ENCODE measurements around the gene ETNK2. TPM values are rescaled to one million over a fixed set of nuclear protein-coding genes. Genes with fewer than 3 reads are reported as not detected.

The ETNK2 gene
- total and polyA plus RNA-seq, 2 of the 4 experiments (the other 2 are of a cell fraction) = 18.9 to 26.0 TPM

DNA sequence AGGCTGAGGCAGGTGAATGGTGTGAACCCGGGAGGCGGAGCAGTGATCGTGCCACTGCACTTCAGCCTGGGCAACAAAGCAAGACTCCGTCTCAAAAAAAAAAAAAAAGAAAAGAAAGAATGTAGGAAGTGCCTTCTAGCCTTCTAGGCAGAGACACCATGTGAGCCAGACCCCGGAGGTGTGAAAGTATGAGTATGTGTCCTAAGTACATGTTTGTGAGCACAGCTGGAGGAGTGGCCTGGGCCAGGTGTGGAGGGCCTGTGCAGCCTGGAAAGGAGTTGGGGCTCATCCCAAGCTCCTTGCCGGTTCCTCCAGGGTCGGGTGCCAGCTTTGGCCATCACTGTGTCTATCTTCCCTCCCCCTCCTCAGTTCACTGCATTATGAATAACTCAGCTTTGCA, 66.0 kb downstream of the ETNK2 start:
- Histone ChIP-seq H3K23ac (ENCODE audit: low read depth, low read length) (no peak overlapping the region), H3K18ac (ENCODE audit: low read depth, low read length) (no peak overlapping the region), H4K8ac (ENCODE audit: low read depth in 2 of 2, low read length in 2 of 2) (no peak overlapping the region), H4K5ac (ENCODE audit: low read depth, low read length) (no peak overlapping the region), H3K14ac (replicated peaks; ENCODE audit: low read depth, low read length) (no peak overlapping the region), H4K20me1 (ENCODE audit: insufficient read depth, low read length) (no peaks in the 10 kb centered on the region), H3K4me3 (ENCODE audit: insufficient read depth, low read depth, low read length) (no peak overlapping the region), H3K56ac (ENCODE audit: extremely low read depth, insufficient read depth, low read length) (no peak overlapping the region), H3K4me2 (ENCODE audit: low read depth, low read length) (no peak overlapping the region), H3K4ac (ENCODE audit: low read depth, low read length) (no peak overlapping the region), H3K9me3 (ENCODE audit: control insufficient read depth, insufficient read depth, low read length) (no peaks in the 10 kb centered on the region), H2BK20ac (ENCODE audit: low read depth, low read length) (no peak overlapping the region), H2AFZ (replicated peaks; ENCODE audit: low read length, poor library complexity) (no peak overlapping the region), H3K9ac (ENCODE audit: low read depth, low read length) (no peak overlapping the region), H2BK120ac (ENCODE audit: low read depth, low read length) (no peak overlapping the region), H3K9me1 (ENCODE audit: insufficient read depth, low read length) (no peaks in the 10 kb centered on the region), H3K27me3 (ENCODE audit: control insufficient read depth, insufficient read depth, low read length) (no peaks in the 10 kb centered on the region), H2BK15ac (ENCODE audit: low read depth, low read length) (no peak overlapping the region), H2BK5ac (ENCODE audit: low read depth, low read length, poor library complexity, severe bottlenecking) (no peak overlapping the region), H2AK9ac (replicated peaks; ENCODE audit: low read depth, low read length, poor library complexity) (no peak overlapping the region), H4K91ac (ENCODE audit: insufficient read depth, low read depth, low read length) (no peak overlapping the region), H3K4me1 (ENCODE audit: control insufficient read depth, insufficient read depth, low read length) (peaks cover 4% of the 10 kb centered on the region; the same call in 1 of the 2 replicates), H3K36me3 (ENCODE audit: control insufficient read depth, insufficient read depth, low read length) (no peaks in the 10 kb centered on the region), H3K79me1 (ENCODE audit: low read depth in 1 of 2, low read length in 2 of 2) (no peaks in the 10 kb centered on the region; a peak in 2 of 4 replicates), H2AK5ac (ENCODE audit: low read depth, low read length) (no peak overlapping the region), H3K27ac (ENCODE audit: insufficient read depth, low read length) (no peak overlapping the region)
- ATAC-seq (ENCODE audit: low read depth) = no peak
- ChIA-PET CTCF (no interaction called here), POLR2A (ENCODE audit: unreplicated experiment) (no interaction called here)
- no TSS peak for BruUV-seq (replicated peaks)
- in situ Hi-C loops (cut with MboI; ENCODE audit: low sequenced_read_pairs) = no loop called here
- dilution Hi-C loops (cut with HindIII; ENCODE audit: low sequenced_read_pairs, unreplicated experiment) = no loop called here
- no CpG with 5 or more reads among the region's 7 CpGs for WGBS, 2 experiments (ENCODE audit: extremely low coverage in 2 of 2, insufficient read length in 1 of 2)
- intact Hi-C loops (cut with micrococcal nuclease) = no loop called here
- DNase-seq = no peak
- TF ChIP-seq FOS (IDR thresholded peaks at IDR 0.05; ENCODE audit: low read depth, low read length) (no peak), CHD1 (IDR thresholded peaks at IDR 0.05; ENCODE audit: low read depth, low read length) (no peak), BHLHE40 (IDR thresholded peaks at IDR 0.05; ENCODE audit: low read depth, low read length) (no peak), NFE2L2 (IDR thresholded peaks at IDR 0.05; ENCODE audit: low read depth, low read length) (no peak), RCOR1 (IDR thresholded peaks at IDR 0.05; ENCODE audit: insufficient replicate concordance, low read length) (no peak), RAD21 (IDR thresholded peaks at IDR 0.05; ENCODE audit: low read length) (no peak), MAFK (IDR thresholded peaks at IDR 0.05; ENCODE audit: low read depth, low read length) (no peak), POLR2A (IDR thresholded peaks at IDR 0.05; ENCODE audit: low read depth, low read length) (no peak), MAZ (IDR thresholded peaks at IDR 0.05; ENCODE audit: borderline replicate concordance, low read depth, low read length) (no peak), CEBPB (IDR thresholded peaks at IDR 0.05; ENCODE audit: low read depth, low read length) (no peak), CTCF (conservative IDR thresholded peaks at IDR 0.05; ENCODE audit: low read depth, low read length) (no peak), RFX5 (IDR thresholded peaks at IDR 0.05; ENCODE audit: low read depth, low read length) (no peak), SMC3 (IDR thresholded peaks at IDR 0.05; ENCODE audit: low read depth, low read length) (no peak), MXI1 (IDR thresholded peaks at IDR 0.05; ENCODE audit: borderline replicate concordance, low read depth, low read length) (no peak)
- TF ChIP-seq, protein P1, sequence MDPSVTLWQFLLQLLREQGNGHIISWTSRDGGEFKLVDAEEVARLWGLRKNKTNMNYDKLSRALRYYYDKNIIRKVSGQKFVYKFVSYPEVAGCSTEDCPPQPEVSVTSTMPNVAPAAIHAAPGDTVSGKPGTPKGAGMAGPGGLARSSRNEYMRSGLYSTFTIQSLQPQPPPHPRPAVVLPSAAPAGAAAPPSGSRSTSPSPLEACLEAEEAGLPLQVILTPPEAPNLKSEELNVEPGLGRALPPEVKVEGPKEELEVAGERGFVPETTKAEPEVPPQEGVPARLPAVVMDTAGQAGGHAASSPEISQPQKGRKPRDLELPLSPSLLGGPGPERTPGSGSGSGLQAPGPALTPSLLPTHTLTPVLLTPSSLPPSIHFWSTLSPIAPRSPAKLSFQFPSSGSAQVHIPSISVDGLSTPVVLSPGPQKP (IDR thresholded peaks at IDR 0.05; ENCODE audit: borderline replicate concordance, low read depth, low read length) = no peak
